ENCODE measurements around the gene NTM. TPM values are rescaled to one million over a fixed set of nuclear protein-coding genes. Genes with fewer than 3 reads are reported as not detected.

Gene NTM
- total RNA-seq, 1 experiment from 2014 or later = 9.9 TPM

DNA sequence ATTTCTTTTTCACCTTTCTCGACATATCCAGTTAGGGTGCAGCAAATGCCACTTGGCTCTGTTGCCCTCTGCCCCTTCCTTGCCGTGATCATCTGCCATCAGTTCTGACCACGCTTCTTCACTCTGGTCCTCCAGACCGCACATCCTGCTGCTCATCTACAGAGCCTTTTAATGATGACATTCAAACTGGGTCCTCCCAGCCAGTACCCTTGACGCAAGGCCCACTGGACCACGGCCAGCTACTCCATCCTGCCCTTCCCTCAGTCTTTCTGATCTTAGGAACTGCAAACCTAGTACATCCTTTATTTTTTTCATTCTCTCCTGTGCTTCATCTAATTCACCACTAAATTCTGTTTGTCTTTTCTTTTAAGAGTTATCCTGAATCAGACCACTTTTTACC, 551.8 kb downstream of the NTM start:
- H3T11ph ChIP-seq (ENCODE audit: low read length) = no peak overlapping the region
- DNase-seq = no peak
- no peak overlapping the region for H2BK12ac ChIP-seq (ENCODE audit: insufficient read length, low read depth, low read length)
- H2BK15ac ChIP-seq (ENCODE audit: low read depth, low read length) = no peak overlapping the region
- H3K4me3 Mint-ChIP-seq = no peak overlapping the region
- H3K23ac ChIP-seq (ENCODE audit: insufficient read length, low read depth, low read length) = no peak overlapping the region
- H3K27ac Mint-ChIP-seq = 0 out of 7 replicates have a peak overlapping the region, but pooled peaks of 1 of the 3 experiments have one; percentile 1
- no peaks in the 10 kb centered on the region; the same call in 1 of the 2 replicates for H3K4me1 ChIP-seq (ENCODE audit: insufficient read depth, low read length)
- H3K4me1 Mint-ChIP-seq = peaks cover 17 to 26% of the 10 kb centered on the region in 2 experiments
- H3K4me2 ChIP-seq (ENCODE audit: insufficient read depth, insufficient read length, low read length) = no peak overlapping the region
- no peaks in the 10 kb centered on the region for H3K9me3 Mint-ChIP-seq
- no peak overlapping the region for H2AFZ ChIP-seq (ENCODE audit: low read length)
- no CpG with 5 or more reads among the region's 6 CpGs for WGBS (ENCODE audit: extremely low coverage, insufficient read length, low lambda C conversion rate)
- no peak overlapping the region for H3K9ac ChIP-seq (ENCODE audit: extremely low read depth, insufficient read length, low read length)
- no peak overlapping the region for H3K4ac ChIP-seq (ENCODE audit: low read depth, low read length)
- no peak overlapping the region for H4K91ac ChIP-seq (ENCODE audit: insufficient read length, low read depth, low read length)
- peaks cover 7% of the 10 kb centered on the region; the same call in 1 of the 2 replicates for H3K27me3 Mint-ChIP-seq (ENCODE audit: low read depth)
- no peak overlapping the region for H3K18ac ChIP-seq (ENCODE audit: insufficient read length, low read depth, low read length)
- H2BK20ac ChIP-seq (ENCODE audit: low read depth, low read length, poor library complexity, severe bottlenecking) = no peak overlapping the region
- no peak overlapping the region for H2AK5ac ChIP-seq (ENCODE audit: insufficient read length, low read length)
- H4K8ac ChIP-seq (replicated peaks; ENCODE audit: insufficient read length, low read depth, low read length) = no peak overlapping the region
- no peak overlapping the region for H3K27ac ChIP-seq (ENCODE audit: insufficient read length, low read depth, low read length)
- H3K9me3 ChIP-seq (ENCODE audit: control insufficient read depth, low read depth, low read length) = no peaks in the 10 kb centered on the region
- H4K20me1 ChIP-seq (ENCODE audit: control insufficient read depth, insufficient read depth, insufficient read length) = no peaks in the 10 kb centered on the region
- peaks cover 0 to 3% (median 0%) of the 10 kb centered on the region in 3 experiments; a peak in 2 of 7 replicates for H3K36me3 Mint-ChIP-seq (ENCODE audit: insufficient read depth in 1 of 3, low read depth in 3 of 3)
- no peaks in the 10 kb centered on the region for H3K79me2 ChIP-seq (ENCODE audit: insufficient read depth, low read length)
- H3K27me3 ChIP-seq (ENCODE audit: insufficient read depth, low read length) = no peaks in the 10 kb centered on the region
- no peak overlapping the region for H4K5ac ChIP-seq (ENCODE audit: insufficient read length, low read depth, low read length)
- H3K79me1 ChIP-seq (ENCODE audit: insufficient read depth, low read depth, low read length, poor library complexity, severe bottlenecking) = no peaks in the 10 kb centered on the region
- H2BK5ac ChIP-seq (ENCODE audit: insufficient read length, low read length) = no peak overlapping the region
- TF ChIP-seq CTCF (conservative IDR thresholded peaks at IDR 0.05) = no peak
- H3K23me2 ChIP-seq (ENCODE audit: insufficient read length, low read depth, low read length, poor library complexity, severe bottlenecking) = no peaks in the 10 kb centered on the region
- H3K14ac ChIP-seq (ENCODE audit: insufficient read depth, low read length) = no peak overlapping the region
- H2BK120ac ChIP-seq (ENCODE audit: low read depth, low read length, poor library complexity, severe bottlenecking) = no peak overlapping the region
- H3K56ac ChIP-seq (ENCODE audit: insufficient read length, low read depth, low read length) = no peak overlapping the region
